HEK293T (cell line): Measurements from ENCODE around the gene RAB30.

Experiments
- ARNT ChIP-seq: fragments of 450-650 bp; IDR thresholded peaks from 2 replicates; pipeline ENCODE4 v1.6.1; 2017; ENCODE audit warnings: mild to moderate bottlenecking
- BHLHE40 ChIP-seq: fragments of 450-650 bp; IDR thresholded peaks from 2 replicates; pipeline ENCODE4 v1.6.1; 2016; ENCODE audit warnings: mild to moderate bottlenecking, moderate library complexity, borderline replicate concordance
- CTBP1 ChIP-seq: fragments of 450-650 bp; IDR thresholded peaks from 2 replicates; pipeline ENCODE4 v1.6.1; 2016; ENCODE audit warnings: borderline replicate concordance
- ELF4 ChIP-seq: fragments of 450-650 bp; IDR thresholded peaks from 2 replicates; pipeline ENCODE4 v1.6.1; 2017; ENCODE audit warnings: antibody characterized with exemption
- FOXA1 ChIP-seq: fragments of 450-650 bp; IDR thresholded peaks from 2 replicates; pipeline ENCODE4 v1.6.1; 2016; ENCODE audit warnings: mild to moderate bottlenecking
- FOXK2 ChIP-seq: fragments of 450-650 bp; IDR thresholded peaks from 2 replicates; pipeline ENCODE4 v1.6.1; 2016; ENCODE audit warnings: mild to moderate bottlenecking
- HDGF ChIP-seq: fragments of 450-650 bp; IDR thresholded peaks from 2 replicates; pipeline ENCODE4 v1.6.1; 2017; ENCODE audit warnings: antibody characterized with exemption, borderline replicate concordance
- L3MBTL2 ChIP-seq: fragments of 450-650 bp; conservative IDR thresholded peaks from 2 replicates; pipeline ENCODE4 v1.6.1; 2016; ENCODE audit warnings: mild to moderate bottlenecking
- NFRKB ChIP-seq: fragments of 450-650 bp; IDR thresholded peaks from 2 replicates; pipeline ENCODE4 v1.6.1; 2016; ENCODE audit warnings: mild to moderate bottlenecking, moderate library complexity
- SUZ12 ChIP-seq: fragments of 450-650 bp; IDR thresholded peaks from 2 replicates; pipeline ENCODE4 v1.6.1; 2016; ENCODE audit warnings: mild to moderate bottlenecking
- ZNF384 ChIP-seq: fragments of 450-650 bp; IDR thresholded peaks from 2 replicates; pipeline ENCODE4 v1.6.1; 2016
- TF ChIP-seq, protein P1 (sequence below): fragments of 450-650 bp; IDR thresholded peaks from 2 replicates; pipeline ENCODE4 v1.6.1; 2016

DNA sequence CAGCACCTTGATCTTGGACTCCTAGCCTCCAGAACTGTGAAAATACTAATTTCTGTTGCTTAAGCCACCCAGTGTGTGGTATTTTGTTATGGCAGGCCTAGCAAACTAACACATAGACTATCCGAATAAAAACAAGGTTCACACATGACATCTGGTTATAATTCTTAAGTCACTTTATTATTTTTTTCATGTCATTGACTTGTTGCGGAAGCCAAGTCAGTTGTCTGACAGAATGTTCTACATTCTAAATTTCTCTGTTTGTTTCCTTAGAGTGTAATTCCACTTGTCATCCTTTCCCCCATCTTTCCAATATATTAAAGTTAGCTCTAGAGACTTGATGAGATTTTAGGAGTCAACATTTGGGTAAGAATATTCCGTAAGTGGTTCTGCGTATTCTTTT is 40.6 kb downstream of the RAB30 start:
- TF ChIP-seq ZNF384 (no peak), SUZ12 (no peak), ELF4 (no peak), CTBP1 (no peak), FOXK2 (no peak), HDGF (no peak), BHLHE40 (no peak), NFRKB (no peak), L3MBTL2 (no peak), ARNT (no peak), FOXA1 (no peak)
- TF ChIP-seq, protein P1, sequence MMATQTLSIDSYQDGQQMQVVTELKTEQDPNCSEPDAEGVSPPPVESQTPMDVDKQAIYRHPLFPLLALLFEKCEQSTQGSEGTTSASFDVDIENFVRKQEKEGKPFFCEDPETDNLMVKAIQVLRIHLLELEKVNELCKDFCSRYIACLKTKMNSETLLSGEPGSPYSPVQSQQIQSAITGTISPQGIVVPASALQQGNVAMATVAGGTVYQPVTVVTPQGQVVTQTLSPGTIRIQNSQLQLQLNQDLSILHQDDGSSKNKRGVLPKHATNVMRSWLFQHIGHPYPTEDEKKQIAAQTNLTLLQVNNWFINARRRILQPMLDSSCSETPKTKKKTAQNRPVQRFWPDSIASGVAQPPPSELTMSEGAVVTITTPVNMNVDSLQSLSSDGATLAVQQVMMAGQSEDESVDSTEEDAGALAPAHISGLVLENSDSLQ = no peak
